Activated naive CD8-positive, alpha-beta T cell treated with anti-CD3 and anti-CD28 coated beads, Interleukin-2, amount 10 ng/mL, durations not matched to agents 7 days and 5 days (primary cell): ENCODE data around the gene RPL38. TPM values are rescaled to one million over a fixed set of nuclear protein-coding genes. Genes with fewer than 3 reads are reported as not detected.

Source experiments
- total RNA-seq, 2 experiments: library from RNA; stranded (reverse); gene quantifications; one replicate each; pipeline ENCODE4 v1.2.3, GENCODE V29; 2021

Gene RPL38
- total RNA-seq, 2 experiments from 2014 or later = 1,138 to 1,179 TPM

Other genes with a start within 250 kb of the RPL38 start
- 10 to 100 TPM; 10.9 to 11.2 TPM for gene TTYH2, start 9.9 kb downstream of the RPL38 start, total RNA-seq
- gene DNAI2, start 70.6 kb downstream of the RPL38 start, total RNA-seq = 1 to 10 TPM; 1.2 to 1.6 TPM
- under 1 TPM; 0.61 to 0.91 TPM for gene KIF19, start 122.5 kb downstream of the RPL38 start, total RNA-seq
- gene BTBD17, start 158.2 kb downstream of the RPL38 start, total RNA-seq = not detected
- not detected for gene GPR142, start 163.8 kb downstream of the RPL38 start, total RNA-seq
- not detected for gene GPRC5C, start 228.4 kb downstream of the RPL38 start, total RNA-seq